Measurements from ENCODE around the gene PLPP1.
"Not testable (repeated sequence)": the region's sequence is repeated elsewhere in the genome, so short reads cannot be mapped to it uniquely, and the experiment has no call there.

The PLPP1 gene

GRCh38 chr5:55517804-55518203 is 17.0 kb downstream of the PLPP1 start:
- no peak for TF ChIP-seq CTCF (IDR thresholded peaks at IDR 0.05; ENCODE audit: extremely low read depth, insufficient read depth, missing control alignments)
- DNase-seq (ENCODE audit: low spot score): no peak
- in situ Hi-C loops (cut with MboI; ENCODE audit: low pct_unique_long_range_greater_than_20kb, low sequenced_read_pairs, unreplicated experiment): no loop called here

- in situ Hi-C loops (cut with MboI; ENCODE audit: low pct_unique_long_range_greater_than_20kb, low sequenced_read_pairs, unreplicated experiment): no loop called here
- TF ChIP-seq CTCF (IDR thresholded peaks at IDR 0.05; ENCODE audit: extremely low read depth, insufficient read depth, missing control alignments): no peak
Measured at GRCh38 chr5:55511010-55511409, 23.8 kb downstream of the PLPP1 start.

GRCh38 chr5:55510523-55510880 is 24.3 kb downstream of the PLPP1 start:
- DNase-seq (ENCODE audit: low spot score): no peak
- no peak for TF ChIP-seq CTCF (IDR thresholded peaks at IDR 0.05; ENCODE audit: extremely low read depth, insufficient read depth, missing control alignments)
- in situ Hi-C loops (cut with MboI; ENCODE audit: low pct_unique_long_range_greater_than_20kb, low sequenced_read_pairs, unreplicated experiment): no loop called here

More at GRCh38 chr5:55511010-55511409, 23.8 kb downstream of the PLPP1 start:
- DNase-seq (ENCODE audit: low spot score): no peak

GRCh38 chr5:55509796-55510522 is 24.8 kb downstream of the PLPP1 start:
- in situ Hi-C loops (cut with MboI; ENCODE audit: low pct_unique_long_range_greater_than_20kb, low sequenced_read_pairs, unreplicated experiment): no loop called here
- TF ChIP-seq CTCF (IDR thresholded peaks at IDR 0.05; ENCODE audit: extremely low read depth, insufficient read depth, missing control alignments): no peak
- DNase-seq (ENCODE audit: low spot score): no peak

GRCh38 chr5:55509097-55509496 is 25.7 kb downstream of the PLPP1 start:
- in situ Hi-C loops (cut with MboI; ENCODE audit: low pct_unique_long_range_greater_than_20kb, low sequenced_read_pairs, unreplicated experiment): no loop called here
- no peak for DNase-seq (ENCODE audit: low spot score)
- TF ChIP-seq CTCF (IDR thresholded peaks at IDR 0.05; ENCODE audit: extremely low read depth, insufficient read depth, missing control alignments): no peak

- no peak for DNase-seq (ENCODE audit: low spot score)
- in situ Hi-C loops (cut with MboI; ENCODE audit: low pct_unique_long_range_greater_than_20kb, low sequenced_read_pairs, unreplicated experiment): no loop called here
- no peak for TF ChIP-seq CTCF (IDR thresholded peaks at IDR 0.05; ENCODE audit: extremely low read depth, insufficient read depth, missing control alignments)
Measured at GRCh38 chr5:55507574-55507973, 27.2 kb downstream of the PLPP1 start.

GRCh38 chr5:55505711-55506110 is 29.1 kb downstream of the PLPP1 start:
- DNase-seq (ENCODE audit: low spot score); in situ Hi-C loops (cut with MboI; ENCODE audit: low pct_unique_long_range_greater_than_20kb, low sequenced_read_pairs, unreplicated experiment): not testable (repeated sequence)

- in situ Hi-C loops (cut with MboI; ENCODE audit: low pct_unique_long_range_greater_than_20kb, low sequenced_read_pairs, unreplicated experiment); DNase-seq (ENCODE audit: low spot score): not testable (repeated sequence)
Measured at GRCh38 chr5:55503917-55504316, 30.8 kb downstream of the PLPP1 start.
